Neural cell (in vitro differentiated cells): ENCODE results near the gene SMARCA4. TPM values are rescaled to one million over a fixed set of nuclear protein-coding genes. Genes with fewer than 3 reads are reported as not detected.

ENCODE experiments used
- H2AFZ ChIP-seq: fragments of 200-600, 300-800 bp; sonication (generic), shearing (Covaris generic); 2 replicates; pipeline ENCODE4 v1.6.0; 2014; ENCODE audit warnings: low read depth, mild to moderate bottlenecking, antibody characterized with exemption, low read length, moderate library complexity
- H3F3A ChIP-seq: fragments of 200-600 bp; shearing (Covaris generic); 2 replicates; pipeline ENCODE4 v1.6.1; 2016; ENCODE audit warnings: mild to moderate bottlenecking, moderate library complexity, mixed read lengths, antibody characterized with exemption, low read length; ENCODE audit not compliant: insufficient read depth, poor library complexity, severe bottlenecking
- H3K27ac ChIP-seq: fragments of 200-600, 300-800 bp; sonication (generic), shearing (Covaris generic); 2 replicates; pipeline ENCODE4 v1.5.1; 2014; ENCODE audit warnings: mild to moderate bottlenecking, low read length, moderate library complexity
- H3K27me3 ChIP-seq: fragments of 300-800, 200-600 bp; sonication (generic), shearing (Covaris generic); 2 replicates; pipeline ENCODE4 v1.6.0; 2014; ENCODE audit warnings: mild to moderate bottlenecking, low read depth, low read length, moderate library complexity; ENCODE audit not compliant: insufficient read depth
- H3K36me3 ChIP-seq: fragments of 300-800, 200-600 bp; sonication (generic), shearing (Covaris generic); 2 replicates; pipeline ENCODE4 v1.5.1; 2014; ENCODE audit warnings: mild to moderate bottlenecking, antibody characterized with exemption, low read length, moderate library complexity; ENCODE audit not compliant: insufficient read depth
- H3K4me2 ChIP-seq: fragments of 300-800, 200-600 bp; sonication (generic), shearing (Covaris generic); 2 replicates; pipeline ENCODE4 v1.6.0; 2014; ENCODE audit warnings: mild to moderate bottlenecking, low read length
- H3K4me3 ChIP-seq: fragments of 300-800, 200-600 bp; sonication (generic), shearing (Covaris generic); 2 replicates; pipeline ENCODE4 v1.5.1; 2014; ENCODE audit warnings: mild to moderate bottlenecking, low read length, moderate library complexity
- H3K79me2 ChIP-seq: fragments of 200-600 bp; shearing (Covaris generic); replicated peaks from 2 replicates; pipeline ENCODE4 v1.6.0; 2014; ENCODE audit warnings: mild to moderate bottlenecking, low read length, moderate library complexity; ENCODE audit not compliant: insufficient read depth
- H3K9ac ChIP-seq: fragments of 300-800, 200-600 bp; sonication (generic), shearing (Covaris generic); 2 replicates; pipeline ENCODE4 v1.6.1; 2016; ENCODE audit warnings: mild to moderate bottlenecking, low read length, mixed read lengths
- H3K9me2 ChIP-seq: fragments of 200-600 bp; shearing (Covaris generic); 2 replicates; pipeline ENCODE4 v1.6.1; 2016; ENCODE audit warnings: mild to moderate bottlenecking, low read length, mixed read lengths; ENCODE audit not compliant: insufficient read depth
- H3K9me3 ChIP-seq: fragments of 200-600, 300-800 bp; sonication (generic), shearing (Covaris generic); 2 replicates; pipeline ENCODE4 v1.6.1; 2016; ENCODE audit warnings: mild to moderate bottlenecking, mixed run types, low read length, moderate library complexity, mixed read lengths
- H4K20me1 ChIP-seq: fragments of 200-600 bp; shearing (Covaris generic); 2 replicates; pipeline ENCODE4 v1.6.1; 2016; ENCODE audit warnings: mild to moderate bottlenecking, mixed run types; ENCODE audit not compliant: insufficient read depth
- CTCF ChIP-seq: fragments of 450-650 bp; IDR thresholded peaks from 2 replicates; pipeline ENCODE4 v1.5.1; 2014; ENCODE audit warnings: antibody characterized with exemption, mild to moderate bottlenecking, moderate library complexity; ENCODE audit not compliant: poor library complexity, severe bottlenecking
- EP300 ChIP-seq: fragments of 450-650 bp; conservative IDR thresholded peaks from 2 replicates; pipeline ENCODE4 v1.6.1; 2014; ENCODE audit warnings: antibody characterized with exemption, mild to moderate bottlenecking, moderate library complexity; ENCODE audit not compliant: poor library complexity, severe bottlenecking
- EZH2 ChIP-seq: fragments of 200-600, 300-800 bp; shearing (Covaris generic), sonication (generic); IDR thresholded peaks from 2 replicates; pipeline ENCODE4 v1.6.1; 2014; ENCODE audit warnings: antibody characterized with exemption, low read length, borderline replicate concordance, mild to moderate bottlenecking; ENCODE audit not compliant: insufficient read depth, poor library complexity, severe bottlenecking
- MXI1 ChIP-seq: fragments of 450-650 bp; conservative IDR thresholded peaks from 2 replicates; pipeline ENCODE4 v1.6.1; 2014; ENCODE audit warnings: antibody characterized with exemption, mild to moderate bottlenecking; ENCODE audit not compliant: poor library complexity, severe bottlenecking
- POLR2AphosphoS5 ChIP-seq: IDR thresholded peaks from 2 replicates; pipeline ENCODE4 v1.6.1; 2012
- RAD21 ChIP-seq: fragments of 450-650 bp; conservative IDR thresholded peaks from 2 replicates; pipeline ENCODE4 v1.6.1; 2014; ENCODE audit warnings: antibody characterized with exemption, mild to moderate bottlenecking, moderate library complexity
- SMC3 ChIP-seq: fragments of 450-650 bp; conservative IDR thresholded peaks from 2 replicates; pipeline ENCODE4 v1.6.1; 2014; ENCODE audit warnings: antibody characterized with exemption, mild to moderate bottlenecking, moderate library complexity; ENCODE audit not compliant: poor library complexity
- TAF1 ChIP-seq: IDR thresholded peaks from 2 replicates; pipeline ENCODE4 v1.6.1; 2012; ENCODE audit warnings: low read depth
- polyA plus RNA-seq: library from polyadenylated mRNA; depleted of rRNA; stranded (reverse); fragments of >200 nt; gene quantifications from 2 replicates; pipeline ENCODE4 v1.2.3, GENCODE V29; 2014
- TF ChIP-seq, protein P1 (sequence below): IDR thresholded peaks from 2 replicates; pipeline ENCODE4 v1.6.1; 2012; ENCODE audit warnings: borderline replicate concordance

The SMARCA4 gene
- polyA plus RNA-seq, 1 donor from 2014 or later, result 97.3 TPM

GRCh38 chr19:11028146-11028545 lies 67.3 kb downstream of the SMARCA4 start:
- TF ChIP-seq RAD21 (no peak), POLR2AphosphoS5 (no peak), MXI1 (no peak), TAF1 (no peak), SMC3 (no peak)
- H3K9ac ChIP-seq, result no peak overlapping the region
- H3K4me3 ChIP-seq, result no peak overlapping the region
- H4K20me1 ChIP-seq, result no peaks in the 10 kb centered on the region
- no peaks in the 10 kb centered on the region for H3F3A ChIP-seq
- no peak overlapping the region for H2AFZ ChIP-seq
- no peaks in the 10 kb centered on the region for H3K79me2 ChIP-seq
- H3K27ac ChIP-seq, result no peak overlapping the region
- H3K9me3 ChIP-seq, result no peaks in the 10 kb centered on the region
- no peaks in the 10 kb centered on the region for H3K27me3 ChIP-seq
- no peak overlapping the region for H3K4me2 ChIP-seq
- no peaks in the 10 kb centered on the region for H3K9me2 ChIP-seq
- no peaks in the 10 kb centered on the region for H3K36me3 ChIP-seq

DNA sequence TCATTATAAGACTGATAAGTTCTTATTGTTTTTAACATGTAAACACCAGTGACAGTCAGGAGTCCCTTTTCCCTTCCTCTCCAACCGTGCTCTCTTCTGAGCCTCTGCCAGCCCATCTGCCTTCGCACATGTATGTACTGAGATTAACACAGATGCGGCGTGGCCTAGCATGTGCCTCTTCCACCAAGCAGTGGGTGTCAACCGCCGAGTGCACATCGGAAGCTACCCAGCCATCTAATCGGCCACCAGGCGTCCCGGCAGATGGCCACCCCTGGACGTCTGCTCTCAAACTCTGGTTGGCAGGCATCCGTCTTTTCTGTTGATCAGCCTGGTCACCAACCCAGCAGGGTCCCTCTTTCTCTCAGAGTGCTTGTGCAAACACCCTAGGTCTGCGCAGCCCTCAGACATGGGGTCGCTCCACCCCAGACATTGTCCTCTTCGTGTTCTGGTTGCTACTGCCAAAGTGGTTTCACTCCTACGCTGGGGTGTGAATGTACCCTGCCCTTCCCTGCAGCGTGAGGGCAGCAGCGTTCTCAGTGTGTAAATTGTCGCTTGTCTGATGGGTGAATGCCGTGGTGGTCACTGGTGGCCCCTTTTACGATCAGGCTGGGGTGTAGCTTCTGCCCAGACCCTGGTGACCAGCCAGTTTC lies 70.7 kb downstream of the SMARCA4 start:
- Histone ChIP-seq H2AFZ (no peak overlapping the region), H3K36me3 (peaks cover 4% of the 10 kb centered on the region), H3K27me3 (no peaks in the 10 kb centered on the region), H3K9me3 (no peaks in the 10 kb centered on the region), H4K20me1 (no peaks in the 10 kb centered on the region), H3K27ac (no peak overlapping the region), H3K9me2 (no peaks in the 10 kb centered on the region), H3K9ac (no peak overlapping the region), H3F3A (no peaks in the 10 kb centered on the region), H3K4me2 (no peak overlapping the region), H3K79me2 (no peaks in the 10 kb centered on the region), H3K4me3 (no peak overlapping the region)
- TF ChIP-seq, protein P1, sequence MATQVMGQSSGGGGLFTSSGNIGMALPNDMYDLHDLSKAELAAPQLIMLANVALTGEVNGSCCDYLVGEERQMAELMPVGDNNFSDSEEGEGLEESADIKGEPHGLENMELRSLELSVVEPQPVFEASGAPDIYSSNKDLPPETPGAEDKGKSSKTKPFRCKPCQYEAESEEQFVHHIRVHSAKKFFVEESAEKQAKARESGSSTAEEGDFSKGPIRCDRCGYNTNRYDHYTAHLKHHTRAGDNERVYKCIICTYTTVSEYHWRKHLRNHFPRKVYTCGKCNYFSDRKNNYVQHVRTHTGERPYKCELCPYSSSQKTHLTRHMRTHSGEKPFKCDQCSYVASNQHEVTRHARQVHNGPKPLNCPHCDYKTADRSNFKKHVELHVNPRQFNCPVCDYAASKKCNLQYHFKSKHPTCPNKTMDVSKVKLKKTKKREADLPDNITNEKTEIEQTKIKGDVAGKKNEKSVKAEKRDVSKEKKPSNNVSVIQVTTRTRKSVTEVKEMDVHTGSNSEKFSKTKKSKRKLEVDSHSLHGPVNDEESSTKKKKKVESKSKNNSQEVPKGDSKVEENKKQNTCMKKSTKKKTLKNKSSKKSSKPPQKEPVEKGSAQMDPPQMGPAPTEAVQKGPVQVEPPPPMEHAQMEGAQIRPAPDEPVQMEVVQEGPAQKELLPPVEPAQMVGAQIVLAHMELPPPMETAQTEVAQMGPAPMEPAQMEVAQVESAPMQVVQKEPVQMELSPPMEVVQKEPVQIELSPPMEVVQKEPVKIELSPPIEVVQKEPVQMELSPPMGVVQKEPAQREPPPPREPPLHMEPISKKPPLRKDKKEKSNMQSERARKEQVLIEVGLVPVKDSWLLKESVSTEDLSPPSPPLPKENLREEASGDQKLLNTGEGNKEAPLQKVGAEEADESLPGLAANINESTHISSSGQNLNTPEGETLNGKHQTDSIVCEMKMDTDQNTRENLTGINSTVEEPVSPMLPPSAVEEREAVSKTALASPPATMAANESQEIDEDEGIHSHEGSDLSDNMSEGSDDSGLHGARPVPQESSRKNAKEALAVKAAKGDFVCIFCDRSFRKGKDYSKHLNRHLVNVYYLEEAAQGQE, result no peak
- TF ChIP-seq TAF1 (no peak), POLR2AphosphoS5 (no peak), RAD21 (no peak), MXI1 (no peak)

DNA sequence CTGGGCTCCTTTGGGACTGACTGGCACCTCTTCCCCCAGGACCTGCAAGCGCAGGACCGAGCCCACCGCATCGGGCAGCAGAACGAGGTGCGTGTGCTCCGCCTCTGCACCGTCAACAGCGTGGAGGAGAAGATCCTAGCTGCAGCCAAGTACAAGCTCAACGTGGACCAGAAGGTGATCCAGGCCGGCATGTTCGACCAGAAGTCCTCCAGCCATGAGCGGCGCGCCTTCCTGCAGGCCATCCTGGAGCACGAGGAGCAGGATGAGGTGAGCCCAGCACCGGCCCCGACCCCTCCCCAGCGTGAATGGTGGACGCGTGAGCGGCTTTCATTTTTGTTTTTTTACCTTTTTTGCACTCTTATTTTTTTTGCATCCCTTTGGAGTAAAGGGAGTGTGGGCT lies 72.4 kb downstream of the SMARCA4 start:
- Histone ChIP-seq H4K20me1 (no peaks in the 10 kb centered on the region), H3K27ac (no peak overlapping the region)

More for the DNA sequence above, 72.4 kb downstream of the SMARCA4 start:
- H3F3A ChIP-seq, result no peaks in the 10 kb centered on the region
- no peak overlapping the region for H3K4me3 ChIP-seq
- no peaks in the 10 kb centered on the region for H3K9me3 ChIP-seq
- H3K27me3 ChIP-seq, result no peaks in the 10 kb centered on the region
- no peak overlapping the region for H3K9ac ChIP-seq
- H3K4me2 ChIP-seq, result no peak overlapping the region
- no peaks in the 10 kb centered on the region for H3K9me2 ChIP-seq
- peaks cover 8% of the 10 kb centered on the region for H3K36me3 ChIP-seq
- TF ChIP-seq TAF1 (no peak), SMC3 (no peak), RAD21 (no peak), EP300 (no peak), POLR2AphosphoS5 (no peak), MXI1 (no peak), CTCF (no peak), EZH2 (no peak)
- TF ChIP-seq, protein P1, result no peak
- H3K79me2 ChIP-seq, result peaks cover 3% of the 10 kb centered on the region
- H2AFZ ChIP-seq, result no peak overlapping the region
